Fibroblast of skin of abdomen (primary cell): ENCODE data around the gene SLC6A7.
"Not testable (repeated sequence)": the region's sequence is repeated elsewhere in the genome, so short reads cannot be mapped to it uniquely, and the experiment has no call there.

ENCODE experiments used
- DNase-seq: peaks from one replicate; pipeline ENCODE4 v3.0.0-alpha.2; 2013

The SLC6A7 gene

DNA sequence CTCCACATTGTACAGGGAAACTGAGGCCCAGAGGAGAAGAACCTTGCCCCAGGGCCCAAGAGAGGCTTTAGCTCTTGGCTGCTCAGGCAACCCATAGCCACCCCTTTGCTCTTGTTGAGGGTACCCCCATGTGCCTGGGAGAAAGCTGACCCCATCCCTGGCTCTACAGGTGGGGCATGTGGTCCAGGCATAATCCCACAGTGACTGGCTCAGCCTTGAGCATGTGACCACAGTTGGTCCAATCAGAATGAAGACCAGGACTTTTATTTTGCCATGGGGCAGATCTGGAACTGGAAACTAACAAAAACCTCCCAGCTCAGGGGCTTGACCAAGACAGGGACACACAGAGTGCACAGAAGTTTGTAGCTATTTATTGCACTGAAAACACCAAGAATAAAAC lies 29.3 kb downstream of the SLC6A7 start:
- DNase-seq = no peak

DNA sequence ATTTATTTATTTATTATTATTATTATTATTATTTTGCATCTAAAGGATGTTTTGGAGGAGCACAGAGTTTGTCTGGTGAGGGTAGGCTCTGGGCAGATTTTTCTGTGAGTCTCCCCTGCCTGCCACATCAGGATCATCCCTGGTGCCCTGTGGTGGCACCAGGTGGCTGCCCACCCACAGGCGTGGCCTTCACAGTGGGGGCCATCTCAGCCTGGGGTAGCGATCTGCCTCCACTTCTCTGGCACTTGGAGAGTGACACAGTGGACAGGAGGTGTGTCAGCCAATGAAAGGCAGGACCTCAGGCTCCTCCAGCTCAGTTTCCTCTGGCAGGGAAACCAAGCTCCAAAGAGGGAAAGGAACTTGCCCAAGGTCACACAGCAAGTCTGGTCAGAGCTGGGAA lies 30.0 kb downstream of the SLC6A7 start:
- no peak for DNase-seq

DNA sequence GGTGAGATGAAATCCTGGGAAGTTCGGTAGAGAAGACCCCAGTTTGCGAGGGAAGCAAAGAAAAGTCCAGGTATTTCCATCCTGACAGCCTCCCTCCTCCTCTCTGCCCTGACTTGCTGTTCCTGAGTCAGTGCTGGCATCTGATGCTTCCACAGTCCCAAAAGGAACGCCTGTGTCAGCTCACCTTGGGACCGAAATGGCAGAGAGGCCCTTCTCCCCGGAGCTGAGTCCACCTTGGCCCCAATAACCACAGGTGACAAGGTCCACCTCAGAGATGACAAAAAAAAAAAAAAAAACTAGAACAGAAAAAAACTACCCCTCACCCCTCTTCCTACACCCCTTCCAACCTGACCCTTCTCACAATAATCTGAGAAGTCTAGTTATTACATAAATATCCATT lies 31.6 kb downstream of the SLC6A7 start:
- DNase-seq = no peak

DNA sequence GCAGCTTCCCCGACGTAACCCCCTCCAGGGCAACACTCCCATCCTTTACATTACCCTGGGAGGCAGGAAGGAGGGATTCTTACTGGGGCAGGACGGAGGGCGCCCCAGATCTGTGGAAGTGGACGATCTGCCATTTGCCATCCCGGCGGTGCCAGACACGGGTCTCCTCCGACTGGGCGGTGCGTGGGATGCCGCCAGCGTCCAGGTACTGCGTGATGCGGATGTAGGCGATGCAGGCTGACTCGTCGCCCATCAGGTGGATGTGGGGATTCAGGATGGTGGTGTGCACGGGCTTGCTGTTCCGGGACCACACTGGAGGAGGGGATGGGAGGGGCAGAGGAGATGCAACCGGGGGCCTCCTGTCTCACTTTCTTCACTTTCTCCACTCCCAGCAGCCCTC lies 33.0 kb downstream of the SLC6A7 start:
- no peak for DNase-seq

DNA sequence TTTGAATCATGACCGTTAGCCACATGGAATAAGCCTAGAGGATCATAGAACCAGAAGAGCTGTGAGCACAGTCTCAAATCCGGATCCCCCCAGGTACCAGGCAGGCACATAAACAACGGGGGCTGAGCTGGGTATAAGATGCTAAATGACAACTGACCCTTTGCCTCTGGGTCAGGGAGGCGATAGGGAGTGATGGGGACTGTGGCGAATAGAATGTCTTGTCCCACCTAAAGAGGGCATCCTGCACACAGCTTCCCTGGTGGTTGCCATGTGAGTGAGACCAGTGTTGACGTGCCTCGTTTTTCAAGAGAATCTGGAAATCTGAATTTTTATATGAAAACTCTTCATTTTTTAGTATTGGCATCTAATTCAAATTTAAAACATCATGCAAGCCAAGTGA lies 33.6 kb downstream of the SLC6A7 start:
- DNase-seq = no peak

DNA sequence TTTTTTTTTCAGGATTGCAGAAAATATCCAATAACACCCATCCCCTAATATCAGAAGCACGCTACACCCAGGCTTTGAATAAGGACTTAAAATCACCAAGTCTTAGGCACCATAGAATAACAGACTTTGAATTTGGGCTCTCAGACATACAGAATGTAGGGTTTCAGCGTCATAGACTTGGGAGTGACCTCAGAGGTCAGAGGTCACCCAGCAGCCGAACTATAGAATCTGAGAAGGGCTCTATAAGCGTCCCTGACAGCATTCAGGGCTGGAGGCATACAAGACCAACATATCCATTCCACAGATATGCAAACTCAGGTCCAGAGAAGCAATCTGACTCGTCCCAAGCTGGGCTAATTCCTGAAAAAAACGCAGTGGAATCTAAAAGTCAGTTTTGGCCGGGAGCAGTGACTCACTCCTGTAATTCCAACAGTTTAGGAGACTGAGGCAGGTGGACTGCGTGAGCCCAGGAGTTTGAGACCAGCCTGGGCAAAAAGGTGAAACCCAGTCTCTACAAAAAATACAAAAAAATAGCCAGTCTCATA lies 34.7 kb downstream of the SLC6A7 start:
- DNase-seq = peak; percentile 28

DNA sequence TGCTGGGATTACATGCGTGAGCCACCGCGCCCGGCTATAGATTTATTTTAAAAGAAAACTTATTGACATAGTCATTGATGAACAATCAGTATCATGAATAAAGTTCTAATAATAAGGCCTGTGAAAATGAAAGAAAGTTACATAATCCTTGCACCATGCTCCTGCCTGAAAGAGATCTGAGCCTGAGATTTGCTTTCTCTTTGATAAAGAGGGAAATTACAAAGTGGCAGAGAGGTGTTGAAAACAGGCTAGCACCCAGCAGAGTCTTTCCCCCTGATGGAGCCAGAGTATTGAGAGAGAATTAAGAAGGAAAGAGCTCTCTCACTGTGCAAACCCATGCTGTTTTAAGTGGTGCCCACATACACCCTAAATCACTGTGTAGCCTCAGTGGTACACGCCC lies 37.2 kb downstream of the SLC6A7 start:
- no peak for DNase-seq

DNA sequence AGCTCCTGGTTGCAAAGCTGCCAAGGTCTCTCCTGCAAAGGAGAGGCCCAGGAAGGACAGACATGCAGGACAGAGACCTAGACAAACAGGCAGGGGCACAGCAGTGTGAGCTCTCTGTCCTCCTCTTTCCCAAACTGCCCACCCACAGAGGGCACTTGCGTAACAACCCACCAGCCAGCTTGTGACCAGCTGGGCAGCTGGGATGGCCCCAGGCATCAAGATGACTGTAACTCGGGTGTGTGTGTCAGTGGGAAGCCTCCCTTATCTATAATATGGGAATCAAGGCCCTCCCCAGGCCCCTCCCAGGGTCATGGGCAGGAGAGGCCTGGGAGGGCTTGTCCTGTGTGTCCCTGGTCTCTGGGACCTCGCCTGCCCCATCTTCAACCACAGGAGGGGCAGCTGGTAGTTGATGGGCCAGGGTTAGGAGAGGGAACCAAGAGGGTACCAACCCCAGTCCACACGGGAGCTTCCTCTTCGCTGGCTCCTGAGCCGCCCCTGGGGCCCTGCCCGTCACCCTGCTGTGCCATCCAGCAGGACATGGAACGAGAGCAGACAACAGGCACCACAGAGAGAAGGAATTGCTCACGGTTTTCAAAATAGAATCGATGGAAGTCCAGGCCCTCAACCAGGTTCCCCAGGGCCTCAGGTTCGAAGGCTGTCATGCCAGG lies 37.9 kb downstream of the SLC6A7 start:
- DNase-seq = no peak

DNA sequence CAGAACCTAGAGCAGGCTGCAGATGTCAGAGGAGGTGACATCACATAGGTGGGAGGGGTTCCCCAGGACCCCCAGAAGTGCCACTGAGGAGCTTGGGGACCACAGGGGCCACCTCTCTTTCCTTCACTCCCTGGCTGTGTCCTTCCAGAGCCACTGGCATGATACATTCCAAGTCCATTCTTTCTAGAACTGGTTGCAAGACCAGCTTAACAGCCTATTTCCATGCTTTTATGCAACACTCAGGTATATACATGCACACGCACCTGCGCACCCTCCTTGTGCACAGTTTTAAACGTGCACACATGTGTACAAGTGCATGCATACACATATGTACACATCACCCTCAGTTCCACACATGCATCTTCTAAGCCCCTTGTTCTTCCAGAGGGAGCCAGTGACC lies 39.7 kb downstream of the SLC6A7 start:
- no peak for DNase-seq

DNA sequence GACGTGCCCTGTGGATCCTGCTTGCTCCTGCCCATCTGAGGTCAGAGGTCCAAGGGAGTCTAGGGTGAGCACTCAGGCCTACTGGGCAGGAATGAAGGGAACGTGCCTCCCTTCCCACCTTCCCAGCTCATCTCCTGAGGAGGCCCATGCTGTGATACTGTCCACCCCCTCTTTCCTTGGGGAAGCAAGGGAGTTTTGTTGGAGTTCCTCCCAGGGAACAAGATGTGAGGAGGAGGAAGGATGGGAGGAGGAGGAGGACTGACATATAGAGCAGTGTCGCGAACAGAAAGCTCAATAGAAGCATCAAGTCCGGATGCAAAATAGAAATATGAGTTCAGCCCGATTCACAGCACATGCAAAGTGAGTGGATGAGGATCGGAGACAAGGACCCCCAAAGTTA lies 41.0 kb downstream of the SLC6A7 start:
- no peak for DNase-seq

DNA sequence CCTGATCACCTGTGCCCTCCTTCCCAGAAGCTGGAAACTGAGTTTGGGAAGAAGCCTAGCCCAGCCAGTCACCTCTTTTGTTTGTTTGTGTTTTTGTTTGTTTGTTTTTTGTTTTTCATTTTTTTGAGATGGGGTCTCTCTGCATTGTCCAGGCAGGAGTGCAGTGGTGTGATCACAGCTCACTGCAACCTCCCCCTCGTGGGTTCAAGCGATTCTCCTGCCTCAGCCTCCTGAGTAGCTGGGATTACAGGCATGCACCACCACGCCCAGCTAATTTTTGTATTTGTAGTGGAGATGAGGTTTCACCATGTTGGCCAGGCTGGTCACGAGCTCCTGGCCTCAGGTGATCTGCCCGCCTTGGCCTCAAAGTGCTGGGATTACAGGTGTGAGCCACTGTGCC lies 43.8 kb downstream of the SLC6A7 start:
- not testable (repeated sequence) for DNase-seq

DNA sequence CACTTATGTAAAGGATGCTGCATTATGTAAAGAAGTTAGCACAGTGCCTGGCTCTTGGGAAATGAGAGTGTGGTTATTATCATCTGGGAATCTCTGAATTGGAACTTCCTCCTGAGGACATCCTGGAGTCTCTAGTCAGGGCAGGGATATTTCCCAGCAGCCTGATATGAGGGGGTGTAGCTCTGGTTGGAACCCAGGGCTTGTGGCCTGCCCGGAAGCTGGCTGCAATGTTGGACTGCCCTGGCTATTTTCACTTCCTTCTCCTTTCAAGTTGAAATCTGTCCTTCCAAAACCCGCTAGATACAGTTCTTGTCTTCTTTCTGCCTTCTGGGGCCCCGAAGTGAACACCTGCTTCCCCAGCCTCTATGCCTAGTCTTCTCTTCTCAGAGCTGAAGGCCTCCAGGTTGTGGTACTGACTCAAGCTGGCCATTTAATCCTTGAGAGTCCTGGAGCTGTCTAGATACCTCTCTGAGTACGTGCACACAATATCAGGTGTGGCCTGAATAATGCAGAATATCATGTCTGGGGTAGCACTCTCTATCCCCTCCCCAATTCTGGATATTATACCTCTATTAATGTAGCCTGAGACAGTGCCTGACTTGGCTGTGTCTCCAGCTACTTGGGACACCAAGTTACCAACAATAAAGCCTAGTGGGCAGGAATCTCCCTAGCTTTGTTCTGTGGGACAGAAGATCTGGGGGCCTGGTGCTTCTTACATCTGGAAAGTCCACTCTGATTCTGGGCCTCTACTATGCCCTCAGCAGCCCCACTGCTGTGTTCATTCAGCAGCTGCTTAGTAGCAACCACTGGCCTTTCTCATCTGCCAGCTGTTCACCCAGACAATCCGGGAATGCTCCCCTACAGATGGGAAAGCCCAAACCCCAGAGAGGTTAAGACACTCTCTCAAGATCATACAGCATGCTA lies 45.0 kb downstream of the SLC6A7 start:
- no peak for DNase-seq

DNA sequence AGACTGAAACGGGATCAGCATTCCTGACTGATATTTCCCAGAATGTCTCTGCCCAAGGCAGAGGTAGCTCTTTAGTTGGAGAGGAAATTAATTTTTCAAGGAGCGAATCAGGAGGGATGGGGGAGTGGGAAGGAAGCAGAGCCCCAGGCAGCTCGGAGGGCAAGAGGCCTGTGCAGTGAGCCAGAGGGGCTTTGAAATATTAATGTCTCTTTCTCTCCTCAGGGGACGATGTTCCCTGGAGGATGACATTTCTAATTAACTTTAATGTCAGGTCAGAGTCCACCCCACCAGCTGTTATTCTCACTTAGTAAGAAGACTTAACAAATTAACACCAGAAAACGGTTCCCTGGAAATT lies 45.6 kb downstream of the SLC6A7 start:
- DNase-seq = no peak

DNA sequence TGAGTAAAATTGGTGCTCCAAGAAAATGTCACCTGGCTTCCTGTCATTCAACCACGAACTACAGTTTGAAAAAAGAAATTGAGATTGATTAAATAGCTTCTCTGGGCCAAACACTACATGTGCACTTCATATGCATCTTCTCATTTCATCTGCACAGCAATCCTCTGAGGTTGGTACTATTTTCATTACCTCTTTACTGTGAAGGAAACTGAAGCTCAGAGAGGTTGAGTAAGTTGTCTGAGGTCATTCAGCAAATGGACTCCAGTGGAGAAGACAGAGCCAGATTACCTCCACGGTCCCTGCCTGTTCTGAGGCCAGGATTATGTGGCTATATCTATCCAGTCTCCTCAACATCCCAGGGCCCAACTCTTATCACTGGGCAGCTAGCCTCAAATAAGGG lies 46.5 kb downstream of the SLC6A7 start:
- no peak for DNase-seq

DNA sequence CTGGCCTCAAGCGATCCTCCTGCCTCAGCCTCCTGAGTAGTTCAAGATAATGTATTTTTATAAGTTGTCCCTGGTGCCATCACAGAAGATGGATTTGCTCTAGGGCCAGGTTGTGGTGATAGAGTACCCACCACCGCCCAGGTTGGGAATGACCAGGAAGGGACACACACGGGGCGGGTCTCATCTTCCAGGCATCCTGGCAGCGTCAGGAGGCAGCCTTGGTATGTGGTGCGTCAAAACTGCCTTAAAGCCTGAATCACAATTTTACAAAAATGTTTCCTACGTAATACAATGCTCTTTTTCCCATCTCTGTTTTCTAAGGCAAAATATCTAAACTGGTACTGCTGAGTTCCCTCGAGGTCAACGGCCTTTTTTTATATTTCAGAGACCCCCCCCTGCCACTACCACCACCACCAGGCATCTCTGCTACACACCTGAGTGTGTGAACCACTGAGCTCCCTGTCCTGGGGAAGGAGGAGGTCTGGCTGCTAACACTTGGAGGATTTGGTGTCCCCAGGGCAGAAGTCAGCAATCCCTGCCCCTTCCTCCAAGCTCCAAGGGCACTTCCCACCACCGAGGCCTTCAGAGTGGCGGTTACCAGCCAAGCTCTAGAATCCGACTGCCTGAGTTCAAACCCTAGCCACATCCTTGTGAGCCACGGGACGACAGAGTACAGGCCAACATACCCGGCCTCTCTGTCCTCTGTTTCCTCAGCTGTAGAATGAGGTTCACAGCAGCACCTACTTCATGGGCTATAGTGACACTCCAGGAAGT lies 47.3 kb downstream of the SLC6A7 start:
- DNase-seq = no peak

DNA sequence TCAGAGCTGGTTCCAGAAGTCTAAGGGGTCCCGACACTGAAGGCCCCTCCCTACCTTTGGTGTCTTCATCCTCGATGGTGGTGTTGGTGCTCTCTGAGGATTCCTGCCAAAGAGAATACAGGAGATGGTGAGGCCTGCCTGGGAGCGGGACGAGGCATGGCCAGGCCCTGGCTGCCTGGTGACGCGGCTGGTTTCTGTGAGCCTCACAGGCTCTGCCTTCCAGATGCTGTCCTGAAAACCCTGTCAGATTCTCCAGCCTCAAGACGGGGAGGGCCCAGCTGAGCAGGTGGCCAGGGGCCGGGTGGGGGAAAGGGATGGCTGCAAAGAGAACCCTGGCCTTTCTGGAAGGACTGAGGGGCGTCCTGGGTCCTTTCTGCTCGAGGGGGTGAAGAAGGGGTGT lies 48.8 kb downstream of the SLC6A7 start:
- DNase-seq = no peak

DNA sequence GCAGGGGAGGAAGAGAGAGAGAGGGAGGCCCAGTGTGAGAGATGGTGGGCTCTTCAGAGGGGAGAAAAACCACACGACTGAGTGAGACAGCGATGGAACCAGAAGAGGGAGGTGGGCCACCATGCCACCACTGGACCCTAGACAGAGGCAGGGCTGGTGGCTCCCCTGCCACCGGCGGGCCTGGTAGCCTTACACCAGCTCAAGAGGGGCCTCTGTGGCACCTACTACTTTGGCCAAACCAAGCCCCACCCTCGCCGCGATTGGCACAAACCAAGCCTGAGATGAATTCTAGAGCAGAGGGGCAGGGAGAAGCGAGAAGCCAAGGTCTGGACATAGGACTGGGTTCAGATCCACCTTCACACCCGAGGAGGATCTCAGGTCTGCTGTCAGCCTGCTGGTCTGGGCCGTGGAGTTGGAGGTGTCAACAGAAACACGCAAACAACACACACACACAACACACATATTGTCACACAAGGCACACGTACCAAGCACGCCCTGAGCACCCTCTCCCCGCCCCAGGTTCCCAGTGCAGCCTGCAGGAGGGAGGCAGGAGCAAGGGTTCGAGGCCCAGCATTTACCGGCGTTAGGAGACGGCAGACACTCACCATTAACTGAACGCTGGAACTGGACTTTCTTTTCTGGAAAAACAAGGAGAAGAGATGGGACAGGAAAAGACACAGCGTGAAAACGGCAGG lies 49.4 kb downstream of the SLC6A7 start:
- DNase-seq = no peak

DNA sequence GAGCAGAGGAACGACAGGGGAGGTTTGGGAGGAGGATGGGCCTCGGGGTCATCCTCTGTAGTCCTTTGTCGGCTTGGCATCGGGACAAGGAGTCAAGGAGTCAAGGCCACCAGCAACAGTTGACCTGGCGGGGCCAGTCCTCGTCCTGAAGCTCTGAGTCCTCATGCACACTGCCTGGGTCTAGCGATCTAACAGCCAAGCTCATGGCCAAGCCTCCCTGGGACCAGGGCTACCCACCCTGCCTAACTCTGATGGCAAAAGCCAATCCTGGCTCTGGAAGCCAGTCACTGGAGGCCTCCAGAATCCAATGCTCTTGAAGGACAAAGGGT lies 49.9 kb downstream of the SLC6A7 start:
- DNase-seq = no peak

DNA sequence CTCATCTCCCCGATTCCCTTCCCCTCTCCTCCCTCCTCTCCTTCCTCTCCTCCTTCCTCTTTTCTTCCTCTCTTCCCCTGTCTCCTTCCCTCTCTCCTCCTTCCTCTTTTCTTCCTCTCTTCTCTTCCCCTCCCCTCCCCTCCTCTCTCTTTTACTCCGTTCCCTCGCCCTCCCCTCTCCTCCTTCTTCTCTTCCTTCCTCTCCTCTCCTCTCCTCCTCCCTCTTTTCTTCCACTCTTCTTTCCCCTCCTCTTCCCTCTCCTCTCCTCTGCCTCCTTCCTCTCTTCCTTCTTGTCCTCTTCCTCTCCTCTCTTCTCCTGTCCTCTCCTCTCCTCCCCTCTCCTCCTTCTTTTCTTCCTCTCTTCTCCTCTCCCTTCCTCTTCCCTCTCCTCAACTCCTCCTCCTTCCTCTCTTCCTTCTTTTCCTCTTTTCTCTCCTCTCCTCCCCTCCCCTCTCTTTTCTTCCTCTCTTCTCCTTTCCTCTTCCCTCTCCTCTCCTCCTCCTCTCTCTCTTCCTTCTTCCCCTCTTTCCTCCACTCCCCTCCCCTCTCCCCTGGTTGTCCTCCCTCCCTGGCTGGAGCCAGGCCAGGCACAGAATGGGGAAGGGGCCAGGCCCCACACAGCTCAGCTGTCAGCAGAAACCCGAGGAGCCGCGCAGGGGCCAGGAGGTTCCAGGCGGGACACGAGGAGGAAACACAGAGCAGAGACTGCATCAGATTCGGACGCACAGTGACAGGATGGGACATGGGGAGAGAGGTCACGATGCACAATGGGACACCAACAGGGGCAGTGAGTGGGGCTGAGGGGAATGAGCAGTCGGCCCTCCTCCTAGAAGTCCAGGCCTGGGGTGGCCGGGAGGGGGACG lies 51.7 kb downstream of the SLC6A7 start:
- no peak for DNase-seq

DNA sequence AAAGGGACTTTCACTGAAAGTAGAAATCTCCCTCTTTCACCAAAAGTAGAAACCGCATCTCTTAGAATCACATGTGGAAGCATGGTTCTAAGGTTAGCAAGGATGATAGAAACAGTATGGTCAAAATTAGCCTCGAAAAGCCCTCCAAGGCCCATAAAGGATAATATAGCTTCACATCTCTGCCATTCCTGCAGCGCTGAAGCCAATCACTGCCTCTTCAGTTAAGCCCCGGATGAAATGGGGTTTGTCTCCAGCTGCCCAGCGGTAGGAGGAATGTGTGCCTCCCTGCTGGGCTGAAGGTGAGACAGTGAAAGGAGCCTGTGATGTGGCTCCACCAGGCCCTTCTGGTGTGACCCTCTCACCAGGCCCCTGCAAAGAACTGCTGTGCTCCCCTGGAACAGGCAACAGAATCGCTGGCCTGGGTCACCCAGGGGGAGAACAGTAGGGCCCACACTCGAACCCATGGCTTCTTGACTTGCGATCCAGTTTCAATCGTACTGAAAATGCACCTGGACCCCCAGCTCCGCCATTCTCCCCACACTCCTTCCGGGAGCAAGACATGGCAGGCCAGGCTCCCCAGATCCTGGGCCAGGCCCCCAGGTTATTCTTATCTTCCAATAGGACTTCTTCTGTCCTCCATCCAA lies 52.5 kb downstream of the SLC6A7 start:
- no peak for DNase-seq

DNA sequence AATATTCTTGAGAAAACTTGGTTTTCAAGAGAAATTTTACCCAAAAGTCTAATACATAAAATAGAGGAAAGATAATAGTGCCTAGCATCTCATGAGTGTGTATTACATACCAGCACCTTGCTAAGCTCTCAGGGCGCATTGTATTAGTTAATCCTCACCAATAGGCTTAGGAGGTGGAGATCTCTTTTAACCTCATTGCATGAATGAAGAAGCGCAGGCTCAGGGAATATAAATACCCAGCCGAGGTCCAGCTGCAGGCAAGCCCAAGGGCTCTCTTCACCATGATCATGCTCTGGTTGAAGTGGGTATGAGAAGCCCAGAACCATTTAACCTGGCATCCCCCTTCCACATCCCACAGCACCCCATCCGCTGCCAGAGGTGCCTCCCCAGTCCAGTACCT lies 53.7 kb downstream of the SLC6A7 start:
- DNase-seq = no peak
